Measurements from ENCODE around the gene KIR3DL3.
"Not testable (repeated sequence)": the region's sequence is repeated elsewhere in the genome, so short reads cannot be mapped to it uniquely, and the experiment has no call there.

DNA sequence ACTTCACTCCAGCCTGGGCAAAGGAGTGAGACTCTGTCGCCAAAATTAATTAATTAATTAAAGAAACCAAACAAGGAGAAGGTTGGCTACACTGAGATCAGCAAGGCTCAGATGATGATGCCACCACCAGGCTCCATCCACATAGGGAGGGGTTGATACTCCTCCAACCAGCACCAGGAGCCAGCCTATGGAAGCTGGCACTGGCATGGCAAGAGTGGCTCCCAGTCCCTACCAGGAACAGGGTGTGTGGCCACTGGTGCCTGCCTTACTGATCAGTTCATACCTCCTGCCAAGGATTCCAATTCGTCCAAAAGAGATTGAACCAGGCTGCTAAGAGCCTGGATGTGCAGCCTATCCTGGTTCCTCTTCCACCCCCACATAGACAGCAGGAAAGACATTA lies 48.4 kb downstream of the KIR3DL3 start:
- TF ChIP-seq, protein P1, sequence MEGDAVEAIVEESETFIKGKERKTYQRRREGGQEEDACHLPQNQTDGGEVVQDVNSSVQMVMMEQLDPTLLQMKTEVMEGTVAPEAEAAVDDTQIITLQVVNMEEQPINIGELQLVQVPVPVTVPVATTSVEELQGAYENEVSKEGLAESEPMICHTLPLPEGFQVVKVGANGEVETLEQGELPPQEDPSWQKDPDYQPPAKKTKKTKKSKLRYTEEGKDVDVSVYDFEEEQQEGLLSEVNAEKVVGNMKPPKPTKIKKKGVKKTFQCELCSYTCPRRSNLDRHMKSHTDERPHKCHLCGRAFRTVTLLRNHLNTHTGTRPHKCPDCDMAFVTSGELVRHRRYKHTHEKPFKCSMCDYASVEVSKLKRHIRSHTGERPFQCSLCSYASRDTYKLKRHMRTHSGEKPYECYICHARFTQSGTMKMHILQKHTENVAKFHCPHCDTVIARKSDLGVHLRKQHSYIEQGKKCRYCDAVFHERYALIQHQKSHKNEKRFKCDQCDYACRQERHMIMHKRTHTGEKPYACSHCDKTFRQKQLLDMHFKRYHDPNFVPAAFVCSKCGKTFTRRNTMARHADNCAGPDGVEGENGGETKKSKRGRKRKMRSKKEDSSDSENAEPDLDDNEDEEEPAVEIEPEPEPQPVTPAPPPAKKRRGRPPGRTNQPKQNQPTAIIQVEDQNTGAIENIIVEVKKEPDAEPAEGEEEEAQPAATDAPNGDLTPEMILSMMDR (conservative IDR thresholded peaks at IDR 0.05; ENCODE audit: low read depth in 2 of 2), result not testable (repeated sequence)
- not testable (repeated sequence) for TF ChIP-seq EZH2 (IDR thresholded peaks at IDR 0.05; ENCODE audit: low read depth, unreplicated experiment); POLR2AphosphoS5 (IDR thresholded peaks at IDR 0.05; ENCODE audit: low read depth); JUNB (IDR thresholded peaks at IDR 0.05; ENCODE audit: unreplicated experiment); EZH2phosphoT487 (IDR thresholded peaks at IDR 0.05; ENCODE audit: unreplicated experiment); ZNF331 (CRISPR knock-in tag; IDR thresholded peaks at IDR 0.05; ENCODE audit: low read depth); STAT1 (IDR thresholded peaks at IDR 0.05; ENCODE audit: unreplicated experiment); ZNF114 (CRISPR knock-in tag; IDR thresholded peaks at IDR 0.05); NANOG (IDR thresholded peaks at IDR 0.05; ENCODE audit: borderline replicate concordance); CREB1 (CRISPR knock-in tag; IDR thresholded peaks at IDR 0.05; ENCODE audit: low read depth)
- TF ChIP-seq, protein P2, sequence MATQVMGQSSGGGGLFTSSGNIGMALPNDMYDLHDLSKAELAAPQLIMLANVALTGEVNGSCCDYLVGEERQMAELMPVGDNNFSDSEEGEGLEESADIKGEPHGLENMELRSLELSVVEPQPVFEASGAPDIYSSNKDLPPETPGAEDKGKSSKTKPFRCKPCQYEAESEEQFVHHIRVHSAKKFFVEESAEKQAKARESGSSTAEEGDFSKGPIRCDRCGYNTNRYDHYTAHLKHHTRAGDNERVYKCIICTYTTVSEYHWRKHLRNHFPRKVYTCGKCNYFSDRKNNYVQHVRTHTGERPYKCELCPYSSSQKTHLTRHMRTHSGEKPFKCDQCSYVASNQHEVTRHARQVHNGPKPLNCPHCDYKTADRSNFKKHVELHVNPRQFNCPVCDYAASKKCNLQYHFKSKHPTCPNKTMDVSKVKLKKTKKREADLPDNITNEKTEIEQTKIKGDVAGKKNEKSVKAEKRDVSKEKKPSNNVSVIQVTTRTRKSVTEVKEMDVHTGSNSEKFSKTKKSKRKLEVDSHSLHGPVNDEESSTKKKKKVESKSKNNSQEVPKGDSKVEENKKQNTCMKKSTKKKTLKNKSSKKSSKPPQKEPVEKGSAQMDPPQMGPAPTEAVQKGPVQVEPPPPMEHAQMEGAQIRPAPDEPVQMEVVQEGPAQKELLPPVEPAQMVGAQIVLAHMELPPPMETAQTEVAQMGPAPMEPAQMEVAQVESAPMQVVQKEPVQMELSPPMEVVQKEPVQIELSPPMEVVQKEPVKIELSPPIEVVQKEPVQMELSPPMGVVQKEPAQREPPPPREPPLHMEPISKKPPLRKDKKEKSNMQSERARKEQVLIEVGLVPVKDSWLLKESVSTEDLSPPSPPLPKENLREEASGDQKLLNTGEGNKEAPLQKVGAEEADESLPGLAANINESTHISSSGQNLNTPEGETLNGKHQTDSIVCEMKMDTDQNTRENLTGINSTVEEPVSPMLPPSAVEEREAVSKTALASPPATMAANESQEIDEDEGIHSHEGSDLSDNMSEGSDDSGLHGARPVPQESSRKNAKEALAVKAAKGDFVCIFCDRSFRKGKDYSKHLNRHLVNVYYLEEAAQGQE (IDR thresholded peaks at IDR 0.05; ENCODE audit: unreplicated experiment), result not testable (repeated sequence)
- TF ChIP-seq, protein P3, sequence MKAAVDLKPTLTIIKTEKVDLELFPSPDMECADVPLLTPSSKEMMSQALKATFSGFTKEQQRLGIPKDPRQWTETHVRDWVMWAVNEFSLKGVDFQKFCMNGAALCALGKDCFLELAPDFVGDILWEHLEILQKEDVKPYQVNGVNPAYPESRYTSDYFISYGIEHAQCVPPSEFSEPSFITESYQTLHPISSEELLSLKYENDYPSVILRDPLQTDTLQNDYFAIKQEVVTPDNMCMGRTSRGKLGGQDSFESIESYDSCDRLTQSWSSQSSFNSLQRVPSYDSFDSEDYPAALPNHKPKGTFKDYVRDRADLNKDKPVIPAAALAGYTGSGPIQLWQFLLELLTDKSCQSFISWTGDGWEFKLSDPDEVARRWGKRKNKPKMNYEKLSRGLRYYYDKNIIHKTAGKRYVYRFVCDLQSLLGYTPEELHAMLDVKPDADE (IDR thresholded peaks at IDR 0.05), result not testable (repeated sequence)
- TF ChIP-seq, protein P4, sequence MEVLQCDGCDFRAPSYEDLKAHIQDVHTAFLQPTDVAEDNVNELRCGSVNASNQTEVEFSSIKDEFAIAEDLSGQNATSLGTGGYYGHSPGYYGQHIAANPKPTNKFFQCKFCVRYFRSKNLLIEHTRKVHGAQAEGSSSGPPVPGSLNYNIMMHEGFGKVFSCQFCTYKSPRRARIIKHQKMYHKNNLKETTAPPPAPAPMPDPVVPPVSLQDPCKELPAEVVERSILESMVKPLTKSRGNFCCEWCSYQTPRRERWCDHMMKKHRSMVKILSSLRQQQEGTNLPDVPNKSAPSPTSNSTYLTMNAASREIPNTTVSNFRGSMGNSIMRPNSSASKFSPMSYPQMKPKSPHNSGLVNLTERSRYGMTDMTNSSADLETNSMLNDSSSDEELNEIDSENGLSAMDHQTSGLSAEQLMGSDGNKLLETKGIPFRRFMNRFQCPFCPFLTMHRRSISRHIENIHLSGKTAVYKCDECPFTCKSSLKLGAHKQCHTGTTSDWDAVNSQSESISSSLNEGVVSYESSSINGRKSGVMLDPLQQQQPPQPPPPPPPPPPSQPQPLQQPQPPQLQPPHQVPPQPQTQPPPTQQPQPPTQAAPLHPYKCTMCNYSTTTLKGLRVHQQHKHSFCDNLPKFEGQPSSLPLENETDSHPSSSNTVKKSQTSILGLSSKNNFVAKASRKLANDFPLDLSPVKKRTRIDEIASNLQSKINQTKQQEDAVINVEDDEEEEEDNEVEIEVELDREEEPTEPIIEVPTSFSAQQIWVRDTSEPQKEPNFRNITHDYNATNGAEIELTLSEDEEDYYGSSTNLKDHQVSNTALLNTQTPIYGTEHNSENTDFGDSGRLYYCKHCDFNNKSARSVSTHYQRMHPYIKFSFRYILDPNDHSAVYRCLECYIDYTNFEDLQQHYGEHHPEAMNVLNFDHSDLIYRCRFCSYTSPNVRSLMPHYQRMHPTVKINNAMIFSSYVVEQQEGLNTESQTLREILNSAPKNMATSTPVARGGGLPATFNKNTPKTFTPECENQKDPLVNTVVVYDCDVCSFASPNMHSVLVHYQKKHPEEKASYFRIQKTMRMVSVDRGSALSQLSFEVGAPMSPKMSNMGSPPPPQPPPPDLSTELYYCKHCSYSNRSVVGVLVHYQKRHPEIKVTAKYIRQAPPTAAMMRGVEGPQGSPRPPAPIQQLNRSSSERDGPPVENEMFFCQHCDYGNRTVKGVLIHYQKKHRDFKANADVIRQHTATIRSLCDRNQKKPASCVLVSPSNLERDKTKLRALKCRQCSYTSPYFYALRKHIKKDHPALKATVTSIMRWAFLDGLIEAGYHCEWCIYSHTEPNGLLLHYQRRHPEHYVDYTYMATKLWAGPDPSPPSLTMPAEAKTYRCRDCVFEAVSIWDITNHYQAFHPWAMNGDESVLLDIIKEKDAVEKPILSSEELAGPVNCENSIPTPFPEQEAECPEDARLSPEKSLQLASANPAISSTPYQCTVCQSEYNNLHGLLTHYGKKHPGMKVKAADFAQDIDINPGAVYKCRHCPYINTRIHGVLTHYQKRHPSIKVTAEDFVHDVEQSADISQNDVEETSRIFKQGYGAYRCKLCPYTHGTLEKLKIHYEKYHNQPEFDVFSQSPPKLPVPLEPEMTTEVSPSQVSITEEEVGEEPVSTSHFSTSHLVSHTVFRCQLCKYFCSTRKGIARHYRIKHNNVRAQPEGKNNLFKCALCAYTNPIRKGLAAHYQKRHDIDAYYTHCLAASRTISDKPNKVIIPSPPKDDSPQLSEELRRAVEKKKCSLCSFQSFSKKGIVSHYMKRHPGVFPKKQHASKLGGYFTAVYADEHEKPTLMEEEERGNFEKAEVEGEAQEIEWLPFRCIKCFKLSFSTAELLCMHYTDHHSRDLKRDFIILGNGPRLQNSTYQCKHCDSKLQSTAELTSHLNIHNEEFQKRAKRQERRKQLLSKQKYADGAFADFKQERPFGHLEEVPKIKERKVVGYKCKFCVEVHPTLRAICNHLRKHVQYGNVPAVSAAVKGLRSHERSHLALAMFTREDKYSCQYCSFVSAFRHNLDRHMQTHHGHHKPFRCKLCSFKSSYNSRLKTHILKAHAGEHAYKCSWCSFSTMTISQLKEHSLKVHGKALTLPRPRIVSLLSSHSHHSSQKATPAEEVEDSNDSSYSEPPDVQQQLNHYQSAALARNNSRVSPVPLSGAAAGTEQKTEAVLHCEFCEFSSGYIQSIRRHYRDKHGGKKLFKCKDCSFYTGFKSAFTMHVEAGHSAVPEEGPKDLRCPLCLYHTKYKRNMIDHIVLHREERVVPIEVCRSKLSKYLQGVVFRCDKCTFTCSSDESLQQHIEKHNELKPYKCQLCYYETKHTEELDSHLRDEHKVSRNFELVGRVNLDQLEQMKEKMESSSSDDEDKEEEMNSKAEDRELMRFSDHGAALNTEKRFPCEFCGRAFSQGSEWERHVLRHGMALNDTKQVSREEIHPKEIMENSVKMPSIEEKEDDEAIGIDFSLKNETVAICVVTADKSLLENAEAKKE (CRISPR knock-in tag; IDR thresholded peaks at IDR 0.05), result not testable (repeated sequence)

Measured in GM23338 (cell line).